Measurements from ENCODE around the gene ANGPT4.

- TF ChIP-seq CTCF (IDR thresholded peaks at IDR 0.05), result no peak
- no peak for TF ChIP-seq TCF7L2 (IDR thresholded peaks at IDR 0.05; ENCODE audit: low read depth, low read length)
- TF ChIP-seq REST (IDR thresholded peaks at IDR 0.05; ENCODE audit: insufficient read depth in 1 of 2, low read depth in 2 of 2, low read length in 1 of 2), result no peak
- TF ChIP-seq POLR2AphosphoS5 (IDR thresholded peaks at IDR 0.05; ENCODE audit: low read depth, low read length), result no peak
These were observed 47.9 kb downstream of the ANGPT4 start for GRCh38 chr20:868279-868678.
